ENCODE results near the gene CIAO2A.
A peak's percentile ranks its signal among the peaks of the same experiment; 100 is the strongest.
"Not testable (repeated sequence)": the region's sequence is repeated elsewhere in the genome, so short reads cannot be mapped to it uniquely, and the experiment has no call there.

CIAO2A gene, protein sequence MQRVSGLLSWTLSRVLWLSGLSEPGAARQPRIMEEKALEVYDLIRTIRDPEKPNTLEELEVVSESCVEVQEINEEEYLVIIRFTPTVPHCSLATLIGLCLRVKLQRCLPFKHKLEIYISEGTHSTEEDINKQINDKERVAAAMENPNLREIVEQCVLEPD

DNA sequence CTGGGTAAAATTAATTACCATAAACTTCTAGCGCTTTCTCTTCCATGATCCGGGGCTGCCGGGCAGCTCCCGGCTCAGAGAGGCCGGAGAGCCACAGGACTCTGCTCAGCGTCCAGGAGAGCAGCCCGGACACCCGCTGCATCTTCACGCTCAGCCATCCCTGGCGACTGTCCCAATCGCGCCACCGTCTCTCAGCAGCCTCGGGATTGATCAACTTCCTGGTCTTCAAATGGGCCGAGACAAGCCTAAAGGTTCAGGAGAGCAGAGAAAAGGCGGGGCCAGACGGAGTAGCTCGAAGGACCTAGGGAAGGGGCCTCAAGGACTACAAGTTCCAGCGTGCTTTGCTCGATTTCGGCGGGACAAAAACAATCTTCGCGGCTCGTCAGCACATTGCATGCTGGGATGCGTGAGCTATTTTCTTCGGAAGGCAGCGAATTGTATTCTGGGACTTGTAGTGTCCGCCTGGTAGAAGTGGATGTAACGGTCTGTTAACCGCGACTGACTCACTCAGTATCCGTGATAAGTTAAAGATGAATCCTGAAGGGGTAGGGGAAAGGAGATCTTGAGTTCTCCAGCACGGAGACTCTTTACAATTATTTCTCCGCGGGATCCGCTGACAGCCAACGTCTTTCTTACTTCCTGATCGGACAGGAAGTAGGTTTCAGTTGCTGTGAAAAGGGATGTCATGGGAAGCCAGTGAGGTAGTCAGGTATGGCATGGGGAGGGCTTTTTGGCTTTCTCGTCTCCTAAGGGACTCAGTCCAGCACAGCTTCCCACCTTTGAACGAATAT is at the start of gene CIAO2A:
TSS of gene CIAO2A (minus strand) at position 212 of the 791 bp plus-strand sequence. CDS start at position 142, 70 bp downstream.
- peak; percentile 87 for DNase-seq (ENCODE audit: low read depth)

GRCh38 chr15:64143276-64143675 is 49.6 kb upstream of the CIAO2A start:
- no peak for DNase-seq (ENCODE audit: low read depth)

- DNase-seq (ENCODE audit: low read depth) = no peak
Measured at GRCh38 chr15:64141798-64142512, 48.3 kb upstream of the CIAO2A start.

DNA sequence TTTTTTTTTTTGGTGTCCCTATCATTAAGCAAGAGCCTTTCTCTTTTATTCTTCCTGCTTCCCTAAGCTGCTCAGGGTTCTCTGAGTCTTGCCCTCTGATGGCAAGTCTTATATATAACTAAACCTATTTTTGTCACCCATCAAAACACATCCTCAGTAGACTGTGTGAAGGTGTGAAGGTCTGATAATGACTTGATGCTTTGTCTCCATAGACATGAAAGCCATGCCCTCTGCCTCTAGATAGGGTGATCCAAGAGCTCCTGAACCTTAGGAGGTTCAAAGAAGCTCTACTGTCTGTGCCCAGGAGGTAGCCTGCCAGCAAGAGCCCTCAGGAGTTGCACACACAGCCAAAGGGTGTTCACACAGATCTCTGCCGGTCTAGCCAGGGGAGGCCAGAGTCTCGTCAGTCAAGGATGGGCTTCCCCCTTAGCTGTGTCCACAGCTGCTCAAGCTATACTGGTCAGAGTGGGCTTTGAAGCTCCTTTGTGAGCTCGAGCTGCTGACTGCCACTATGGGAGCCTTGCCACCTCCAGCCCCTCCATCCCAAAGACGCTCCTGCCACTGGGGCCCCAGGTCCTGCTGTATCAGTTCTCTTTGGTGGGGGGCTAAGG is 44.8 kb upstream of the CIAO2A start:
- no peak for DNase-seq (ENCODE audit: low read depth)

- no peak for DNase-seq (ENCODE audit: low read depth)
Measured at GRCh38 chr15:64137226-64137833, 43.7 kb upstream of the CIAO2A start.

GRCh38 chr15:64136347-64136746 is 42.7 kb upstream of the CIAO2A start:
- no peak for DNase-seq (ENCODE audit: low read depth)

DNA sequence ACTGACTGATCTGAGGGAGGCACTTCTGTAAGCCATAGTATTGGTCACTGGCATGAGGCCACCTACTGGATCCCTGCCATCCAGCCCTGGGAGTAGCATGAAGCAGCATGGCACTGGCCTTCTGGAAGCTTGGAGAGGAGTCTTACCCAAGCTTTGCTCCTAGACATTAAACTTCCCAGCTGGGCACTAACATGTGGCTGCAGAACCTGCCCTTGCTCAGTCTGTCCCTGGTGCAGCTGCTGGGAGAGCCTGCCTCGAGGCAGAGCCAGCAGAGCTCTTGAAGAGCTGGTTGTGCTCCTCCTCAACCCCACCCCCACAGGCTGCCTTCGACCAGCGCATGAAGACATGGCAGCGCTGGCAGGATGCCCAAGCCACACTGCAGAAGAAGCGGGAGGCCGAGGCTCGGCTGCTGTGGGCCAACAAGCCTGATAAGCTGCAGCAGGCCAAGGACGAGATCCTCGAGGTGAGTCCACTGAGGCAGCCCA is 40.7 kb upstream of the CIAO2A start:
- DNase-seq (ENCODE audit: low read depth) = no peak

- no peak for DNase-seq (ENCODE audit: low read depth)
Measured at GRCh38 chr15:64133623-64134344, 40.1 kb upstream of the CIAO2A start.

DNA sequence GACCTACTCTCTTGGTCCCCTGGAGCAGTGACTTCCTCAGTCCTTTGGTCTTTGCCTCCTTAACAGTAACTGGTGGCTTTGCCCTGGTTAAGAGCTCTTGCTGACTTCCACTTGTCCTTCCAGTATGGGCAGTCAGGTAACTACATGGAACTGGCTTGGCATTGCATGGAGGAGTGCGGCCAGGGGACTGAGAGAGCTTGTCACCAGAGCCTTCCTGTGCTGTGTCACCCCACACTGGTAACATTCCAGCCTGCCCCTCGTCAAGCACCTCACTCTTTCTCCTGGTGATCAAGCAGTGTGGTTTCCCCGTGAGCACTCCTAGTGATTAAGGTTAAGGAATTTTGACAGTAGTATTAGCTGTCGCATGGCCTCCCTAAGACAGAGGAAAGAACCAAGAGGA is 38.6 kb upstream of the CIAO2A start:
- no peak for DNase-seq (ENCODE audit: low read depth)

DNA sequence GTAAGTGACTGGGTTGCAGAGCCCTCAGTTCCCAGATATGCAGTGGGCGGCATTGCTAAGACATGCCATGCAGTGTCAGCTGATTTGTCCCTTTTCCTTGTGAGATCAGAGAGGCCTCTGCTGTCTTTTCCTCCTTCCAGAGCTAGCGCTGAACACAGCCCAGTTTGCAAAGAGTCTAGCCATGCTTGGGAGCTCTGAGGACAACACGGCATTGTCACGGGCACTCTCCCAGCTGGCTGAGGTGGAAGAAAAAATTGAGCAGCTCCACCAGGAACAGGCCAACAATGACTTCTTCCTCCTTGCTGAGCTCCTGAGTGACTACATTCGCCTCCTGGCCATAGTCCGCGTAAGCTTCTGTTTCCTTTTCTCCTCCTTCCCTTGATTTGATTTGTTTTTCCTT is 37.9 kb upstream of the CIAO2A start:
- no peak for DNase-seq (ENCODE audit: low read depth)

GRCh38 chr15:64130159-64130558 is 36.5 kb upstream of the CIAO2A start:
- no peak for DNase-seq (ENCODE audit: low read depth)

DNA sequence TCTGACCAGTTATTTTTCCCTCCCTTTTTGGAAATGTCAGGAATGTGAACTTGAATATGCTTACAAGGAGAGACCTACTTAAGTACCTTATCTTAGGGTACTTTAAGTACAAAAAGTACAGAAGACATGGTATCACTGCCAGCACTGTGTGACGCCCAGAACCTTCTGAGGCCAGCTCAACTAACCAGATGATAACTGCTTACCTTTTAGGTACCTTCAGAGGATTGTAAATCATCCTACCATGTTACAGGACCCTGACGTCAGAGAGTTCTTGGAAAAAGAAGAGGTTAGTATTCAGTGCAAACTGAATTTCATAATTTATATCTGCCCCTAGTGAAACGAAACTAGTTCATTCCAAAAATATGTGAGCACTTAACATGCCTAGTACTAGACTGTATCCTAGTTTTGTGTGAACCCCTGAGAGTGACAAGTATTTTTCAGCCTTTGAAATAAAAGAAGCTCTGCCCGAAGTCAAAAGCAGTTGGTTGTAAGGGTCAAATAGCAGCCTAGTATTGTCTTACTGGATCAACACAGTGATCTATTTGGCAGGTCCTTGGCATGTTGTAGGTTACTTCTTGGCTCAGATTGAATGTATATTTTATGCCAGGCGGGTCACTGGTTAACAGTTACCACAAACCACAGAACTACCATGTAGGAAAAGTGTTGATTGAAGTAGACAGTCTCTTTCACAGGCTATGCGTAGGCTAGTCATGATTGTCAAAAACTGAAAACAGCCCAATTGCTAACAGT is 34.1 kb upstream of the CIAO2A start:
- no peak for DNase-seq (ENCODE audit: low read depth)

DNA sequence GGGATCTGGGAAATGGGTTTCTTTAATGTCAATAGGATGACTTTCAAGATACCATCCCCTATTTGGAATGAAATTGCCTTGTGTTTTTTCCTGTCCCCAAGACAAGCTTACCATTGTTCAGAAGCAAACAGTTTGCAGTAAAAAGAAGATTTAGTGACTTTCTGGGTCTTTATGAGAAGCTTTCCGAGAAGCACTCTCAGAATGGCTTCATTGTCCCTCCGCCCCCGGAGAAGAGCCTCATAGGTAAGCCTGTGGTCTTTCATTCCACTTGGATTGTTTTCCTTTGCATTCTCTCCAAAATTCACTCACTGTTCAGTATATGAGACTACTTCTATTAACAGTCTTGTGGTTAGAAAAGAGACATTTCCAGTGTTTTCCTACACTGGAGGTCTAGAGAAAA is 32.3 kb upstream of the CIAO2A start:
- DNase-seq (ENCODE audit: low read depth) = no peak

GRCh38 chr15:64122936-64123351 is 29.3 kb upstream of the CIAO2A start:
- DNase-seq (ENCODE audit: low read depth) = no peak

DNA sequence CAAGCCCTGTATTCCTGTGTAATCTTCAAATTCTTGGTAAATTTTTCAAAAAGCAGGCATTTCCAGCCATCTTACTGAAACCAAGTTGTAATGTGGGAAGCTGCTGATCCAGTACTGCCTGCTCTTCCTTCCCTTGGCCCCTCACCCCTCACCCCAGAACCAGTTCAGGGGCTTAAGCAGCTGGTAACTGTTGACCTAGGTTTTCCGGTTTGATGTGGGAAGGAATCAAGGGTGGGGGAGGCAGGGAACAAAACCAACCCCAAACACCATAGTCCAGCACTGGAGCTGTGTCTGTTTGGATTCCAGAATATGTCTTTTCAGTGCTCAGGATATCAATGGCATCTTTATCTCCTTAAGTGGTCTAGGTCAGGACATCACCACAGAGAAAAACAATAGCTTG is 28.8 kb upstream of the CIAO2A start:
- no peak for DNase-seq (ENCODE audit: low read depth)

DNA sequence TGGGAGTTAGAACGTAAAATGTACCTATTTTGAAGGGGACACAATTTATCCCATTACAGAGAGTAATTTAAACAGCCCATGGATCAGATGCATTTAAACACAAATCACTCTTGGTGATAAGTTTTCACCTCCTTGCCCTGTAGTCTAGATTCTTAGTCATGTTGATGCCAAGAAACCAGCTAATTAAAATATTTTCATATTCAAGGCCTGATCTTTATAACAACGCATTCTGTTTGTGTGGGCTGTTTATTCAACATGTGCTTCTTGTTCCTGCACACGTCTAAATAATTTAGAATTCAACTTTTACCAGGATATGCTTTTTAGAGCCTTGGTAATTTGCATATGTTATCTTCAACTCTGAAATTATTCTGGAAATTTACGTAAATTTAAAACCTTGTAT is 28.0 kb upstream of the CIAO2A start:
- DNase-seq (ENCODE audit: low read depth) = no peak

GRCh38 chr15:64120322-64120721 is 26.7 kb upstream of the CIAO2A start:
- DNase-seq (ENCODE audit: low read depth) = not testable (repeated sequence)

- no peak for DNase-seq (ENCODE audit: low read depth)
Measured at GRCh38 chr15:64117759-64118487, 24.3 kb upstream of the CIAO2A start.

DNA sequence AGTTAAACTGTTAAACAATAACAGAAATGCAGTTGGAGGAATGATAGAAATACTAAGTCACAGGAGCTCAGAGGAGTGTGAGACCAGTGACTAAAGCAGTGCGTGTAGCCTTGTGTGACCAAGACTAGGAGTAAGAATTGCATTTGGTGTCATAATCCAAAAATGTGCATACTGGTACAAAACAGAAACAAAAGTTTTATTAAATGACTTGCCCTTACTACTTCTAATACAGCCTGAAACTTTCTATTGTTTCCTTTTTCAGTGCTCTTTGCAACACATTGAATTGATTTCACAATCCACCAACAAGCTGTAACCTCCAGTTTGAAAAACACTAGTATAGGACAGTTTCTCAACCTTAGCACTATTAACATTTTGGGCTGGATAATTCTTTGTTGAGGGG is 19.3 kb upstream of the CIAO2A start:
- no peak for DNase-seq (ENCODE audit: low read depth)

Measured in activated T-cell treated with anti-CD3 and anti-CD28 coated beads for 48 hours (primary cell).